ENCODE results near the gene TLCD1. TPM values are rescaled to one million over a fixed set of nuclear protein-coding genes. Genes with fewer than 3 reads are reported as not detected.

The TLCD1 gene
- total and polyA plus RNA-seq, 2 donors (not counting 3 experiments of a cell fraction or from before 2014, with no cell fraction given), result 2.6 to 6.8 TPM

DNA sequence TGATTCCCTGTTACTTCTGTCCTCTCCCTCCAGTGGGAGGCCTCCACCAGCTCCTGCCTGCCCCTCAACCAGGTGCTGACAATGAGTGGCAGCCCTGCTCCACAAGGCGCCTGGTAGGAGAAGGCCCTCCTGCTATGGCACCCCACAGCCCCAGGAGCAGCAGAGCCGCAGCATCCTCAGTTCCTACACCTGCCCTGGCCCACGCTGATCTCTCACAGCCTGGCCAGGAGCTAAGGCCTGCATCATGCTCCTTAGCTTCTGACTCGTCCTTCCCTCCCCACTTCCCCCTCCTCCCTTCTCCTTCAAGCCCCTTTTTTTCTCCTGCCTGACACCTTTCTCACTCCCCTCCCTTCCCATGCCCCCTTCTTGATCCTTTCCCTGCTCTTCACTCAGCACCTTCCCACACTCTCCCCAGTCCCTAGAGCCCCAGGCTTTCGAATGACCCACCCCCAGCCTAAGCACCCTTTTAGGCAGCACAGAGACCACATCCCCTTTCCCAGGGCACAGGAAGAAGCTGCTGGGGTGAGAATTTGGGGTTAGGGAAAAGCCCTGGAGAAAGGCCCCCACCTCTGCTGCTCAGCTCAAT is 20.9 kb downstream of the TLCD1 start:
- Histone ChIP-seq H3K79me2 (ENCODE audit: control insufficient read depth, insufficient read depth, low read length) (no peaks in the 10 kb centered on the region), H3K4me2 (ENCODE audit: insufficient read depth, low read length) (no peak overlapping the region), H3K36me3 (ENCODE audit: control insufficient read depth in 2 of 2, extremely low read depth in 1 of 2, insufficient read depth in 2 of 2, low read length in 2 of 2) (peaks cover 13 to 41% of the 10 kb centered on the region in 2 experiments), H3K9ac (replicated peaks; ENCODE audit: extremely low read depth, insufficient read depth, low read length) (no peak overlapping the region), H3K27me3 (ENCODE audit: control insufficient read depth in 2 of 2, insufficient read depth in 2 of 2, low read length in 2 of 2) (no peaks in the 10 kb centered on the region), H3K9me1 (replicated peaks; ENCODE audit: control insufficient read depth, extremely low read depth, insufficient read depth, low read length) (no peaks in the 10 kb centered on the region), H3K9me3 (replicated peaks; ENCODE audit: control insufficient read depth, insufficient read depth, low read length) (no peaks in the 10 kb centered on the region), H3K4me3 (replicated peaks in 1 of 3; ENCODE audit: insufficient read depth in 1 of 3, low read depth in 1 of 3, low read length in 3 of 3) (no peak overlapping the region), H2AFZ (ENCODE audit: low read depth, low read length) (no peak overlapping the region), H4K20me1 (replicated peaks; ENCODE audit: control insufficient read depth, extremely low read depth, insufficient read depth, low read length) (no peaks in the 10 kb centered on the region), H3K27ac (ENCODE audit: insufficient read depth, low read depth, low read length) (no peak overlapping the region), H3K4me1 (ENCODE audit: control insufficient read depth, extremely low read depth, insufficient read depth, low read length) (no peaks in the 10 kb centered on the region)
- BruUV-seq (replicated peaks), result no TSS peak
- dilution Hi-C loops (cut with MboI; ENCODE audit: extremely low pct_ligation_motif_present, low sequenced_read_pairs) (no loop called here), intact Hi-C loops (cut with micrococcal nuclease) (no loop called here)
- POLR2A ChIA-PET, result no interaction called here
- DNase-seq (ENCODE audit: low read depth, low spot score) (no peak), FAIRE-seq (no peak)
- no peak for TF ChIP-seq JUN (IDR thresholded peaks at IDR 0.05; ENCODE audit: borderline replicate concordance, insufficient read depth, insufficient read length, low read depth)
- no peak for TF ChIP-seq FOS (IDR thresholded peaks at IDR 0.05; ENCODE audit: borderline replicate concordance, insufficient read depth, low read length)
- TF ChIP-seq, protein P1, sequence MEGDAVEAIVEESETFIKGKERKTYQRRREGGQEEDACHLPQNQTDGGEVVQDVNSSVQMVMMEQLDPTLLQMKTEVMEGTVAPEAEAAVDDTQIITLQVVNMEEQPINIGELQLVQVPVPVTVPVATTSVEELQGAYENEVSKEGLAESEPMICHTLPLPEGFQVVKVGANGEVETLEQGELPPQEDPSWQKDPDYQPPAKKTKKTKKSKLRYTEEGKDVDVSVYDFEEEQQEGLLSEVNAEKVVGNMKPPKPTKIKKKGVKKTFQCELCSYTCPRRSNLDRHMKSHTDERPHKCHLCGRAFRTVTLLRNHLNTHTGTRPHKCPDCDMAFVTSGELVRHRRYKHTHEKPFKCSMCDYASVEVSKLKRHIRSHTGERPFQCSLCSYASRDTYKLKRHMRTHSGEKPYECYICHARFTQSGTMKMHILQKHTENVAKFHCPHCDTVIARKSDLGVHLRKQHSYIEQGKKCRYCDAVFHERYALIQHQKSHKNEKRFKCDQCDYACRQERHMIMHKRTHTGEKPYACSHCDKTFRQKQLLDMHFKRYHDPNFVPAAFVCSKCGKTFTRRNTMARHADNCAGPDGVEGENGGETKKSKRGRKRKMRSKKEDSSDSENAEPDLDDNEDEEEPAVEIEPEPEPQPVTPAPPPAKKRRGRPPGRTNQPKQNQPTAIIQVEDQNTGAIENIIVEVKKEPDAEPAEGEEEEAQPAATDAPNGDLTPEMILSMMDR (IDR thresholded peaks at IDR 0.05; ENCODE audit: extremely low read depth in 1 of 2, insufficient read depth in 1 of 2, low read depth in 1 of 2, low read length in 2 of 2), result no peak
- TF ChIP-seq, protein P2, sequence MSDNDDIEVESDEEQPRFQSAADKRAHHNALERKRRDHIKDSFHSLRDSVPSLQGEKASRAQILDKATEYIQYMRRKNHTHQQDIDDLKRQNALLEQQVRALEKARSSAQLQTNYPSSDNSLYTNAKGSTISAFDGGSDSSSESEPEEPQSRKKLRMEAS (IDR thresholded peaks at IDR 0.05; ENCODE audit: insufficient read depth, insufficient read length), result no peak
- TF ChIP-seq EZH2 (IDR thresholded peaks at IDR 0.05; ENCODE audit: borderline replicate concordance, low read depth, low read length, severe bottlenecking), result no peak
- TF ChIP-seq MYC (IDR thresholded peaks at IDR 0.05; ENCODE audit: low read depth, low read length), result no peak
- no peak for TF ChIP-seq POLR2A (IDR thresholded peaks at IDR 0.05; ENCODE audit: low read depth, low read length)
- TF ChIP-seq POLR2AphosphoS5 (IDR thresholded peaks at IDR 0.05; ENCODE audit: insufficient read depth, low read depth, low read length), result no peak
- TF ChIP-seq GATA2 (IDR thresholded peaks at IDR 0.05; ENCODE audit: insufficient read depth, insufficient read length, low read depth, low read length), result no peak
- CTCF ChIA-PET, result interaction anchor here (1.9 kb wide), 1 partner anchor 58 kb away, joined by 6 read pairs; no protein-coding TSS in a partner anchor
